Retinal pigment epithelial cell (primary cell): ENCODE data around the gene SDF4.

Experiments used
- DNase-seq: peaks from one replicate; pipeline ENCODE4 v3.0.0-alpha.2; 2010; ENCODE audit warnings: low read depth
- H3K4me3 ChIP-seq: 2 replicates; pipeline ENCODE4 v1.5.1; 2011; ENCODE audit warnings: mild to moderate bottlenecking, low read length, control low read depth, moderate library complexity
- TF ChIP-seq, protein P1 (sequence below): conservative IDR thresholded peaks from 2 replicates; pipeline ENCODE4 v1.5.1; 2011; ENCODE audit warnings: low read depth, low read length, control low read depth, inconsistent platforms

Gene SDF4

DNA sequence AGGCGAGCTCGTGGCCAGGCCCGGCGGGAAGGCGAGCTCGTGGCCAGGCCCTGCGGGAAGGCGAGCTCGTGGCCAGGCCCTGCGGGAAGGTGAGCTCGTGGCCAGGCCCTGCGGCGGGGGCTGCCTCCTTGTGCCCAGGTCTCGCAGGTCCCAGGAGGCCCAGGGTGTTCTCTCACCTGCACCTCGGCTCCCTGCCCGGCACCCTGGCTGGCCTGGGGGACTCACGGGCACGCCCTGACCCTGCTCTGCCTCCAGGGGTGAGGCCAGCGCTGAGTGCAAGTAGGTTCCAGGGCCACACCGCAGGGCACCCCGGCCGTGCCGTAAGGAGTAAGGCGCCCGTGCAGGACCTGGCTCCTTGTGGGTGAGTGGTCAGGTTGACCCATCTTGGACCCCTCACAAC, 4.4 kb downstream of the SDF4 start:
- TF ChIP-seq, protein P1, sequence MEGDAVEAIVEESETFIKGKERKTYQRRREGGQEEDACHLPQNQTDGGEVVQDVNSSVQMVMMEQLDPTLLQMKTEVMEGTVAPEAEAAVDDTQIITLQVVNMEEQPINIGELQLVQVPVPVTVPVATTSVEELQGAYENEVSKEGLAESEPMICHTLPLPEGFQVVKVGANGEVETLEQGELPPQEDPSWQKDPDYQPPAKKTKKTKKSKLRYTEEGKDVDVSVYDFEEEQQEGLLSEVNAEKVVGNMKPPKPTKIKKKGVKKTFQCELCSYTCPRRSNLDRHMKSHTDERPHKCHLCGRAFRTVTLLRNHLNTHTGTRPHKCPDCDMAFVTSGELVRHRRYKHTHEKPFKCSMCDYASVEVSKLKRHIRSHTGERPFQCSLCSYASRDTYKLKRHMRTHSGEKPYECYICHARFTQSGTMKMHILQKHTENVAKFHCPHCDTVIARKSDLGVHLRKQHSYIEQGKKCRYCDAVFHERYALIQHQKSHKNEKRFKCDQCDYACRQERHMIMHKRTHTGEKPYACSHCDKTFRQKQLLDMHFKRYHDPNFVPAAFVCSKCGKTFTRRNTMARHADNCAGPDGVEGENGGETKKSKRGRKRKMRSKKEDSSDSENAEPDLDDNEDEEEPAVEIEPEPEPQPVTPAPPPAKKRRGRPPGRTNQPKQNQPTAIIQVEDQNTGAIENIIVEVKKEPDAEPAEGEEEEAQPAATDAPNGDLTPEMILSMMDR: no peak
- DNase-seq: no peak
- no peak overlapping the region for H3K4me3 ChIP-seq

DNA sequence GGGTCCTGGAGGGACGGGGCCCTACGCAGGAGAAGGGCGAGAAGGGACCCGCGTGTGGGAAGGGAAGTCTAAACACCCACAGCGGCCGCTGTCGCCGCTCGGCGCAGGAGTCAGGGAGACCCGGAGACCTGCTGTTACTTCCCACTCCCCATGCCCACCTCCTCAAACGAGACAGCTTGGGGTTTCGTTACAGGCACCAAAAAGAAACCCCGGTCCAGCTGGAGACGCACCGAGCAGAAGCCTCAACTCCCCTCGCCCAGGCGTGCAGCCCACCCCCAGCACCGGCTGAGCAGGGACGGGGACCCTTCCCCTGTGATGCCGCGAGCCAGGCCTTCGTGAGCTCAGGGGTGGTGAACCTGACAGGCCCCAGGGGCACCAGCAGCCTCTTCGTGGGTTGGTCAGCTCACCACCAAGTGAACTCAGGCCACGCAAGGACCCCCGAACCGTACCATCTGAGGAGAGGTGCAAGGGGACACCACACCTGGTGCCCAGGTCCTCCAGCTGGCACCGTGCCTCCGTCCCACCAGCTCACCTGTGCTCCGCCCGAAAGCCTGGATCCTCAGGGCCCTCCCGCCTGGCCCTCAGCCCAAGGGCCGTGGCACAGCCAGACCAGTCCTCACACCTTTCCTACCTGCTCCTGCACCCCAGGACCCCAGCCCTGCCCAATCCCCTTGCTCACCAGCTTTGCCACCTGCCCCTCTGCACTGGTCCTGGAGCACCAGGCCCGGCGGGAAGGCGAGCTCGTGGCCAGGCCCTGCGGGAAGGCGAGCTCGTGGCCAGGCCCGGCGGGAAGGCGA, 5.0 kb downstream of the SDF4 start:
- no peak overlapping the region for H3K4me3 ChIP-seq
- TF ChIP-seq, protein P1: no peak
- no peak for DNase-seq

DNA sequence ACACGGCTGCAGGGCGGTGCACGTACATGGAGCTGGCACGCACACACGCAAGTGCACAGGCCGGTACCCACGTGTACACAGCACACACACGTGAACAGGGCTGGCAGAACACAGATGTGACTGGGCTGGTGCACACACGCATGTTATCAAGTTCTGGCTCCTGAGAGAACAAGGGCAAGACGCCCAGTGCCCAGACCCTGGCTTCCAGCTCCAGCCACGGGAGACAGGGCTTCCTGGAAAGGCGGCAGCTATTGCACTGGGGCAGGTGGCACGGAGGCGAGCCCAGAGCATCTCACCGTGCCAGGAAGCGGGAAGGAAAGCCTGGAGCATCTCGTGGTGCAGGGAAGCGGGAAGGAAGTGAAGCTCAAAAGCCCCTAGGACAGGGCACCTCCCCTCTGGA, 5.9 kb downstream of the SDF4 start:
- TF ChIP-seq, protein P1: no peak
- DNase-seq: no peak
- H3K4me3 ChIP-seq: no peak overlapping the region

DNA sequence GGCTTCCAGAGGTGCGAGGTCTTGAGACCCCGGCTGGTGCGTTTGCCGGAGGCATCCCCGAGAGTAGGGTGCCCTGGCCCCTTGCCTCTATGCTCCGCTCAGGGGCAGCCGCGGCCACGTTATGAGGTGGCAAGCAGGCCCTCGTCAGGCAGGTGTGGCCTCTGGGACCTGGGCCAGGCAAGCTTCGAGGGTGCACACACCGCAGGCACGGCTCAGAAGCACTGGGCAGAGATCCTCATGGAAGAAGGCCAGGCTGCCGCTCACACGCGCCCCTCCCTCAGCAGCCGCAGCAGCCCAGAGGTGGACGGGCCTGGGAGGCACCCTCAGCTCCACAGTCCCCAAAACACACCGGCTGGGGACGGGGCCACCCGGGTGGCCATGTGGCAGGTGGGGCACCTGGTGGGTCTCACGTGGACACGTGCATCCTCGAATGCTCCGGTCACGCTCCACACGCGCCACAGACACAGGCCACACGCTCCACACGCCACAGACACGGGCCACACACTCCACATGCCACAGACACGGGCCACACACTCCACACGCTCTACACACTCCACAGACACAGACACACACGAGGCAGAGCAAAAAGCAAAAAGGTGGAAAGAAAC, 6.5 kb downstream of the SDF4 start:
- DNase-seq: no peak
- TF ChIP-seq, protein P1: no peak
- H3K4me3 ChIP-seq: no peak overlapping the region

DNA sequence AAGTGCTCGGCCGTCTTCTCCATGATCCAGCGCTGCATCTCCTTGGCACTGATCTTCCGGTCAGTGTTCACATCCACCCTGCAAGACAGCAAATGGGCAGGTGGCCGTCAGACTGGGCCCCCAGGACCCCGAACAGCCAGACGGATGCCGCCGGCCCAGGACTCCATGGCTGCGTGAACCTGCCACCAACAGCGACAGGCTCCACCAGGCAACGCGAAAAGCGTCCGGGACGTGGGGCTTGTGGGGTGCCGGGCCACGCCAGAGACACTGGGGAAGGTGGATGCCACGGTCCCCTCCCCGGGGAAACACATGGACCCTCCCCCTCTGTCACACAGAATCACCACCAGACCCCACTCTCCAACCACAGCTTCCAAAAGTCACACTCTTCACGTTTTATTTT, 7.9 kb downstream of the SDF4 start:
- H3K4me3 ChIP-seq: no peak overlapping the region
- DNase-seq: no peak
- TF ChIP-seq, protein P1: no peak

DNA sequence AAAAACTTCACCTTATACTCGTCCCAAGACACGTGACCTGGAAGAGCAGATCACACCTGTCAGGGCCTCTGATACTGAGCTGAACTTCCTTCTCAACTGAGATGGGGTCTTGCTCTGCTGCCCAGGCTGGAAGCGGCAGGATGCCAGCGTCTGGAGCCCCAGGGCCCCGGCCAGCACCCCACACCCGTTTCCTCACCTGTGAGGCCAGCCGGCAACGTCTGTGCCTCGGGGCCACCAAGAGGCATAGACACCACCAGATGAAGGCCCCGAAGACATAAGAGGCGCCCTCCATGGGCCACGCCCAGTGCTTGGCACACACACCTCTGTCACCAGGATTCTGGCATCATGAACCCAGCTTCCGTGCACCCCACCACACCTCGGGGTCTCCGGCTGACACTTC, 8.5 kb downstream of the SDF4 start:
- no peak for DNase-seq
- TF ChIP-seq, protein P1: no peak
- H3K4me3 ChIP-seq: no peak overlapping the region
